ENCODE results near the gene CACNB2. TPM values are rescaled to one million over a fixed set of nuclear protein-coding genes. Genes with fewer than 3 reads are reported as not detected.

Gene CACNB2
- total RNA-seq, 1 donor, result 2.1 TPM

- no peak overlapping the region for H3K4me3 ChIP-seq (ENCODE audit: low read depth, low read length)
- TF ChIP-seq CTCF (IDR thresholded peaks at IDR 0.05; ENCODE audit: insufficient read depth, low read length), result no peak
- DNase-seq (ENCODE audit: low read depth), result no peak
These were observed 93.6 kb downstream of the CACNB2 start for GRCh38 chr10:18233775-18234174.

GRCh38 chr10:18235477-18235876 is 95.3 kb downstream of the CACNB2 start:
- DNase-seq (ENCODE audit: low read depth), result no peak
- no peak for TF ChIP-seq CTCF (IDR thresholded peaks at IDR 0.05; ENCODE audit: insufficient read depth, low read length)
- H3K4me3 ChIP-seq (ENCODE audit: low read depth, low read length), result no peak overlapping the region

- TF ChIP-seq CTCF (IDR thresholded peaks at IDR 0.05; ENCODE audit: insufficient read depth, low read length), result no peak
- no peak overlapping the region for H3K4me3 ChIP-seq (ENCODE audit: low read depth, low read length)
- no peak for DNase-seq (ENCODE audit: low read depth)
These were observed 96.5 kb downstream of the CACNB2 start for GRCh38 chr10:18236756-18237155.

GRCh38 chr10:18238870-18239485 is 98.8 kb downstream of the CACNB2 start:
- TF ChIP-seq CTCF (IDR thresholded peaks at IDR 0.05; ENCODE audit: insufficient read depth, low read length), result peak; percentile 69
- no peak overlapping the region for H3K4me3 ChIP-seq (ENCODE audit: low read depth, low read length)
- peak; percentile 85 for DNase-seq (ENCODE audit: low read depth)

GRCh38 chr10:18240185-18240882 is 100.1 kb downstream of the CACNB2 start:
- no peak for TF ChIP-seq CTCF (IDR thresholded peaks at IDR 0.05; ENCODE audit: insufficient read depth, low read length)
- H3K4me3 ChIP-seq (ENCODE audit: low read depth, low read length), result no peak overlapping the region
- peak; percentile 56 for DNase-seq (ENCODE audit: low read depth)

- no peak for TF ChIP-seq CTCF (IDR thresholded peaks at IDR 0.05; ENCODE audit: insufficient read depth, low read length)
- H3K4me3 ChIP-seq (ENCODE audit: low read depth, low read length), result no peak overlapping the region
- no peak for DNase-seq (ENCODE audit: low read depth)
These were observed 106.7 kb downstream of the CACNB2 start for GRCh38 chr10:18246967-18247366.

All from fibroblast of the aortic adventitia (primary cell).